ENCODE results near the gene SEMA6A.

Gene SEMA6A

GRCh38 chr5:116492016-116492623 is 82.5 kb downstream of the SEMA6A start:
- no peak for FAIRE-seq

GRCh38 chr5:116488356-116489041 is 86.1 kb downstream of the SEMA6A start:
- FAIRE-seq, result no peak

- FAIRE-seq, result no peak
These were observed 87.6 kb downstream of the SEMA6A start for GRCh38 chr5:116487045-116487444.

GRCh38 chr5:116486588-116486987 is 88.0 kb downstream of the SEMA6A start:
- no peak for FAIRE-seq

GRCh38 chr5:116484645-116485044 is 90.0 kb downstream of the SEMA6A start:
- no peak for FAIRE-seq

- FAIRE-seq, result no peak
These were observed 92.2 kb downstream of the SEMA6A start for GRCh38 chr5:116482394-116482793.

- no peak for FAIRE-seq
These were observed 93.6 kb downstream of the SEMA6A start for GRCh38 chr5:116480894-116481510.

GRCh38 chr5:116479776-116480675 is 94.6 kb downstream of the SEMA6A start:
- no peak for FAIRE-seq

- FAIRE-seq, result no peak
These were observed 96.1 kb downstream of the SEMA6A start for GRCh38 chr5:116478491-116478890.

- FAIRE-seq, result no peak
These were observed 97.6 kb downstream of the SEMA6A start for GRCh38 chr5:116476897-116477537.

- FAIRE-seq, result no peak
These were observed 99.3 kb downstream of the SEMA6A start for GRCh38 chr5:116475338-116475737.

- FAIRE-seq, result no peak
These were observed 100.9 kb downstream of the SEMA6A start for GRCh38 chr5:116473706-116474105.

- FAIRE-seq, result no peak
These were observed 102.3 kb downstream of the SEMA6A start for GRCh38 chr5:116472274-116472673.

GRCh38 chr5:116469631-116470030 is 105.0 kb downstream of the SEMA6A start:
- no peak for FAIRE-seq

- no peak for FAIRE-seq
These were observed 106.0 kb downstream of the SEMA6A start for GRCh38 chr5:116468583-116468982.

GRCh38 chr5:116467465-116467843 is 107.2 kb downstream of the SEMA6A start:
- no peak for FAIRE-seq

GRCh38 chr5:116466727-116467464 is 107.7 kb downstream of the SEMA6A start:
- FAIRE-seq, result no peak

- FAIRE-seq, result no peak
These were observed 109.2 kb downstream of the SEMA6A start for GRCh38 chr5:116465411-116465810.

GRCh38 chr5:116464144-116464708 is 110.4 kb downstream of the SEMA6A start:
- no peak for FAIRE-seq

GRCh38 chr5:116462500-116462899 is 112.1 kb downstream of the SEMA6A start:
- FAIRE-seq, result no peak

- no peak for FAIRE-seq
These were observed 115.3 kb downstream of the SEMA6A start for GRCh38 chr5:116459301-116459700.

GRCh38 chr5:116457062-116457461 is 117.6 kb downstream of the SEMA6A start:
- FAIRE-seq, result no peak

Data from endometrium (tissue), 2 donors.